Activated CD4-positive, alpha-beta T cell treated with anti-CD3 and anti-CD28 coated beads, Interleukin-2, Interleukin-4, amounts not matched to agents 100 ng/mL and 50 ng/mL, durations not matched to agents 16 hours and 8 hours (primary cell): Measurements from ENCODE around the gene EXT2.

Experiments used
- DNase-seq: peaks from one replicate; pipeline ENCODE4 v3.0.0-alpha.2; 2020; ENCODE audit warnings: low spot score

Gene EXT2

DNA sequence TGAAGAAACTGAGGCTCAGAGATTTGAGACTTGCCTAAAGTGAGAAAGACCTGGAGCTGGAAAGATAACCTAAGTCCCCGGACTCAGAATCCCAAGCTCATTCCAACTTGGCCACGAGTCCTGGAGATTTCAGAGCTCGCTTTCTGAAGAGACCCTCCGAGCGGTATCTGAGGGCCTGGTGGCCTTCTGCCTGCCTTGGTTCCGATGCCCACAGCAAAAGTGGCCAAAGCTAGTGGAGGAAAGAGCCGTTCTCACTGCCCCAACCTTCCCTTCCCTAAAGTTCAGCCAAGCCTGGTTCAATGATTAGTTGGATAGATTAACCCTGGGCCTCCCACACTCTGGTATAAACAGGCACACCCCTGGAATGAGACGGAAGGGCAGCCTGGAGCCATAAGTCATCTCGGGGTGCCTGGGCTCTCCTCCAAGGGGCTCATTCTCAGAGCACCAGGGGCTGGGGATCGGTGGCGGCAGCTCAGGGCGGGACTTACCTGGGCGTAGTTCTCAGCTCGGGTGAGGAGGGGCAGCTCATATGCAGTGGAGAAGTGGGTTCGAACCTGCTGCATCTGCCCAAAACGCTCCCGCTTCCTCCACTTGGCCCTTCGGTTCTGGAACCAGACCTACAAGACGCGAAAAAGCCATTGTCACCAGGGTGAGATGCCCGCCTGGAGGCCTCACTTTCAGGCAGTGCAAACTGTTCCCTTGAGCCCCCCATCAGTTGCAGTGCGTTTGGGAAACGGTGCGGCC lies 171.7 kb downstream of the EXT2 start:
- no peak for DNase-seq

DNA sequence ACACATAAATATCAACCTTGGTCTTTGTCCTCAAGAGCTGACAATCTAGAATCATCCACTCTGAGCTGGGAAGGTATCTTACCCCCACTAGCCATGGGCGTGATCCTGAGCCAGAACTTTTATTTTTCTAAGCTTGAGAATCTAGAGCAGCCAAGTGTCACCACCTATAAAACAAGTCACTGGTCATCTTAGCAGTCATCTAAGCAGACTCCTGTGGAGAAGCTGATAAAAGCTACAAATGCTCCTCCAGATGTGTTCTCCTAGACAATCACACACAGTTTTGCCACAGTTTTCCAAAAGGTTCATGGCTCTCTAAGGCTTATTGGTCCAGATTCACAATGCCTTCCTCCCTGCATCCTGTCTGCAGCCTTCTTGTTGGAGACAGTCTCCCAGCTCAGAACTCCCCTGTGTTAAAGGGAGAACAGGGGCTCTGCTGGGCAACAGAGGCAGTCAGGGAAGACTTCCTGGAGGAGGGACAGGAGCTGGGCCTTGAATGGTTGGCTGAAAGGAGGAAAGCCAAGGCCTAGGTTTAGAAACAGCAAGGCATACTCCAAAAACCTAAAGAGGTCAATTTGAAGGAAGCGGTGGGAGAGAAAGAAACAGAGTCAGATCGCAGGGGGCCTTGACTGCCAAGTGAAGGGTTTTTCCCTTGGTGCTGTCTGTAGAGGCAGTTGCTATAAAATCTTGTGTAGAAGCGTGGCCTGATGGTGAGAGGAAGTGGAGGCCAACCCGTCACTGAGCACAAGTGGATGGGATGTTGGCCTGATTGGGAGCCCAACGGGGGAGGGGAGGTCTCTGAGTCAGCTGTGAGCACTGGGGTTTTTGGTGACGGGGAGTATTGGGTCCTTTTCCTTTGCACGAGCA lies 172.5 kb downstream of the EXT2 start:
- no peak for DNase-seq

DNA sequence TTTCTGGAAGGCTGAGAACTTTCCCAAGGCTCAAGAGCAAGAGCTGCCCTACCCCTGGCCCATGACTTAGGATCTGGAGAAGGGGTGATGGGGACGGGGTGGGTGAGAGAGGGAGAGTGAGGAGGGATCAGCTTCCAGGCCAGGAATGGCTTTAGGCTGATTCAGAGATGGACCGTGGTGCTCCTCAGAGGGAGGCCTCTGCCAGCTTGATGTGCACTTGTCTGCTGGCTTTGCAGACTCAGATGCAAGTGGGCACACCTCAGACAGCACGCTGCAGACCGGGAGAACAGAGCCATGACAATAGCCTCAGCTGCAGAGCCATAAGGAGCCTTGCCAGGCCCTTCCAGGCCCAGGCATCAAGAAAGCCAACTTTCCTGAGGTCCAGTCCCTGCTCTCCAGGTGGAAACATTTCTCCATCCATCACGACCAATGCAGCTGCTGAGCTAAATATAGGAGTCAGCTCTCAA lies 173.2 kb downstream of the EXT2 start:
- no peak for DNase-seq

DNA sequence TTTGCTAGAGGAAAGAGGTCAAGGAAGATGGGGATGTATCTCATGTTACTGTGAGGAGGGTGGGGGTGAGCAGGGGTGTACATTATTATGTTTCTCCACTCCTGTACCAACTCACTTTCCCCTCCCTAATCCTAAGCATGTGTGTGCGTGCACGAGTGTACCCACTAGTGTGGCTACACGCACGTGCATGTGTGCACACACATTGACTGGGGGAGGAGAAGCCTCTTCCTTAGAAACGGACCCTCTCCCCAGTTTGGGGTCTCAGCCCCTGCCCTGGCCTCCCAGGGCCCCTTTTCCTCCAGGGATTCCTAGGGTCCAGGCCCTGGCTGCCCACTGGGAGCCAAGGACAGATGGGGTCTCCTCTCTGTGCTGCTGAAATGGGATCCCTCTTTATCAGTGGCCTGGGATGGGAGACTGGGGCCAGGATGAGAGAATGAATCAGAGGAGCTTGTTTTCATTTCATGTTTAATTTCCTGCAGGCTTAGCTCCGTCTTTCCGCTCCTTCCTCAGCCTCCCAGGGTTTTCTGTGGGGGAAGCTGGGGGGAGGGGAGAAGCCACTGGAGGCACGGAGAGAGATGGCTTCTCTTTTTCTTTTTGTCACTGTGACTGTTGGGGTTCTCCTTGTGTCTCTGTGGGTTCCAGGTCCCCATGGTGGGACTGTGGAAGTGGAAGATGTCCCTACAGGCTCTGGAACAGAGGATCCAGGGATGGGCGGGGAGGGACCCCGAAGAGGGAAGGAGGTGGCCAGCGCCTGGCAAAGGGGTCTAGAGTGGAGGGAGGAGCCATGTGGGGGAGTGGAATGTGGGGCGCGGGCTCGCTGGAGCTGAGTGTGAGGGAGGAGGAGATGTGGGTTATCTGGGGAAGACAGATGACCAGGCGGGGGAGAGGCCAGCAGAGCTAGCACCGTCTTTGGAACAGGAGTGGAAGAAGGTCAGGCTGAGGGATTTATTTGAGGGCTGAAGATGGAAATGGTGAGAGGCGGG lies 174.2 kb downstream of the EXT2 start:
- no peak for DNase-seq

DNA sequence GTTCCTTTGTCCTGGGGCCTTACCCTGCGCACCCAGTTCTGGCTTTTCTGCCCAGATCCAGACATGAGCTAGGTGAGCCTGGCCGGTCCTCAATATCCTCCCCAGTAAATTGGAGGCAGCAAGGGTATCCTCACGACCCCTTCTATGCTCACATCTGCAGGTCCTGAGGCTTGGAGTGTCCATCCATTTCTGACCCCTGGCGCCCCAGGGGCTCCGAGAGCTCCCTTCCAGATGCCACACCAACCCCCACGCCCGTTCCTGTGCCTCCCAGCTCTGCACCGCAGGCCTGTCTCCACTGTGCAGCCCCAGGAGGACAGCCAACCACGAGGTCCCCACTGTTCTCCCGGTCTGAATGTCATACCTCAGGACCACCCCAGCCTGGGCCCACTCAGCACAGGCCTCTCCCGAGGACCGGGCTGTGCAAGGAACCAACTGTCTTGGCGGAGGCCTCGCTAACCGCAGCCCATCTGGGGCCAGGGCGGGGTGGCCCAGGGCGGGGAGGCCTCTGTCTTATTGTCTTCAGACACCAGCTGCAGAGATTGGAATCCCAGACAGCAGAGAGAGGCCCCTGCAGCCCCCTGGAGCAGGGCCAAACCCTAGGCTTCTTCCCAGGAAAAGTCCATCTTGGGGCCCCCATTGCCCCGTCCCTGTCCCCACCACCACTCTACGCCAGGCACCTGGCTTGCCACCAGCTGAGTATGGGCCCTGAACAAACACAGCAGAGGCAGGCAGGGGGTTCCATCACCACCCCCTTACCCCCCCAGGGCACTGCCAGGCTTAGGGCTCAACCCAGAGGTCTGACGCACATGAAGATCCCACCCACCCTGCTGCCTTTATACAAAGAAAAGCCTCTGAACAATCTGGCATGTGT lies 175.2 kb downstream of the EXT2 start:
- DNase-seq, result no peak

DNA sequence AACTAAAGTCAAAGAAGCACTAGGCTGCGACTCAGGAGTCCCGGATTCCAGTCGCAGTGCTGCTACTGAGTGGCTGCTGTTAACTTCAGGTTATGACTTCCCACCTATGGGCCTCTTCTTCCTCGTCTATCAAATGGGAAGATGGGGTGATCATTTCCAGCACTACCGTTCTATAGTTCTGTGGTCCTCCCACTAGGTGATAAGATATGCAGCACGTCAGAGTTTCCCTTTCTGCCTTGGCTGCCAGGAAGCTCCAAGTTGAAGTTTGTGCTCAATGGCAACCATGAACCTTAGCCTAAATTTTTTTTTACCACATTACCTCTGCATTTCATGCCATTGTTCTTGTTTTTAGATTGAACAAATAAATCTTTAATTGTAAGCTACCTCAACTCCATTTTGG lies 175.8 kb downstream of the EXT2 start:
- no peak for DNase-seq

DNA sequence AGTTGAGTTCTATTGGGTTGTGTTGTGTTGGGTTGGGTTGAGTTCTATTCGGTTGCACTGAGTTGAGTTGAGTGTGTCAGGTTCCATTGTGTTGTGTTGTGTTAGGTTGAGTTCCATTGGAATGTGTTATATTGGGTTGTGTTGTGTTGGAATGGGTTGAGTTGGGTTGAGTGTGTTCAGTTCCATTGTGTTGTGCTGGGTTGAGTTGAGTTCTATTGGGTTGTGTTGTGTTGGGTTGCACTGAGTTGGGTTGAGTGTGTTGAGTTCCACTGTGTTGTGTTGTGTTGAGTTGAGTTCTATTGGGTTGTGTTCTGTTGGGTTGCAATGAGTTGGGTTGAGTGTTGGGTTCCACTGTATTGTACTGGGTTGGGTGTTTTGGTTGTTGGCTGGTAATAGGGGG lies 178.9 kb downstream of the EXT2 start:
- no peak for DNase-seq

DNA sequence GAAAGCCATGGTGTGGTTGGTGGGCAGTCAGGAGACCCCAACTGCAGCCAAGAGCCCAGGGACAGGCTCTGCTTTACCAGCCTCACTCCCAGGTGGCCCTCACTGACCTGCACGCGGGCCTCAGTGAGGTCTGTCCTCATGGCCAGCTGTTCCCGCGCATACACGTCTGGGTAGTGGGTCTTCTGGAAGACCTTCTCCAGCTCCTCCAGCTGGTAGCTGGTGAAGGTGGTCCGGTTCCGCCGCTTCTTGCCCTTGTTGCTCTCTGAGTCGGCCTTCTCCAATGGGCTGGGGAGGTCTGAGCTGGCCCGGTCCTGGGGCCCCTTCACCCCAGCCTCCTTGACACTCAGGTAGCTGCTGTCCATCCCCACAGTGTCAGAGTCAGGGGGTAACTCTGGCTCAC lies 179.8 kb downstream of the EXT2 start:
- DNase-seq, result no peak

DNA sequence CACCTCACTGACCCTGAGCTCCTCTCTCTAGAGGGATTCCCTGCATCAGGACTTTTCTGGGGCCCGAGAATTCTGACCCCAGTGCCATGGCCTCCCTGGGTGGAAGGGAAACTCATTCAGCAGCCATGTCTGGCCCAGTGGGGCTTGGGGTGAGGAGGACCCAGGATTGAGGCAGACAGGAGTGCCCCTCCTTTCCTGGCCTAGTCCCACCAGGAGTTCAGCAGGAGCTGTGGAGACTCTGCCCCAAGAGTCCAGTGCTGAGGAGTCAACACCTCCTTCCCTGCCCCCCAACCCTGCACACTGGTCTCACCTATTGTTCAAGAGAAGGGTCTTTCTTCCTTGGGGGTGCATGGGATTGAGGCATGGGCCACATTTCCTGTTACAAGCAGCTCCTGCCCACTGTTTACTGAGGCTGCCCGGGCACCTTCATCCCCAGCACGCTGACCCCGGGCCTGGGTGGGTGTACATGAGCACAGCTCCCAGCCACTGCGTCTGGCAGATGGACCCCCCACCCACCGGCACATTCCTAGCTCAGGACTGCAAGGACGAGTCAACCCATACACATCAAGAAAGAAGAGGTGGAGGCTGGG lies 180.6 kb downstream of the EXT2 start:
- no peak for DNase-seq

DNA sequence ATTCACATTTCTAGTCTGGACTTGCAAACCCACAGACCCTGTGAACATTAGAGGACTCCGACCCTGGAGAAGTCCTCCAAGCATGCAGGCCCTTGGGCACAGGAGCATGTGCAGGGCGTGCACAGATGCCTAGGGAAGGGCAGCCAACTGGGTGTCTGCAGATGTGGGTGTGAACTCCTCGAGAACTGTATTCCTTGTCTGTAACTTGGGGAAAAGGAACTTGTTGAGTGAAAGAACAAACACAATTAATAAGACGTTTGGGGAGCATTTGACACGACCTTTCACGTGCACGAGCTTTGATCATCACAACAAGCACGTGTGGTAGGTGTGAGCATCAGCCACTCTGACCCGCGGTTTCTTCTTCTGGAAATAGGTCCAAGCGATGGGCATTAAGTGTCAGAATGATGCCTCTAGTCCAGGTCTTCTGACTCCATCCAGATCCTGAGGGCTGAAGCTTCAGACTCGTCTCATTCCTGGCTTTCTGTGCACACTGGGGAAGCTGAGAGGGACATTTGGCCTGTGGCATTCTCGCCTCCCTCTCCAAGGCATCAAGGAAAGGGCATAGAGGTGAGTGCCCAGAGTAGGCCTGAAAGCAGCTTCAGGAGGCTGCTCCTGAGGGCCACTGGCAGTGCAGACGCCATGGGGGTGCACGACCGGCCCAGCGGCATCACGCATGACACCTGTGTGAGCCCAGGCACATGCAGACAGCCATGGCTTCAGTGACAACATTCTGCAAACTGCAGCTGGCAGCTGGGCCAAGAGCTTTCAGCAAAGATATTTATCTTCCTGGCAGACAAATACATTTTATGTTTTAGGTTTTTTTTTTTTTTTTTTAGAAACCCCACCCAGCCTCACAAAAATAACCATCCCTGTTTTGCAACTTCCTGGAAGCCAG lies 182.0 kb downstream of the EXT2 start:
- no peak for DNase-seq

DNA sequence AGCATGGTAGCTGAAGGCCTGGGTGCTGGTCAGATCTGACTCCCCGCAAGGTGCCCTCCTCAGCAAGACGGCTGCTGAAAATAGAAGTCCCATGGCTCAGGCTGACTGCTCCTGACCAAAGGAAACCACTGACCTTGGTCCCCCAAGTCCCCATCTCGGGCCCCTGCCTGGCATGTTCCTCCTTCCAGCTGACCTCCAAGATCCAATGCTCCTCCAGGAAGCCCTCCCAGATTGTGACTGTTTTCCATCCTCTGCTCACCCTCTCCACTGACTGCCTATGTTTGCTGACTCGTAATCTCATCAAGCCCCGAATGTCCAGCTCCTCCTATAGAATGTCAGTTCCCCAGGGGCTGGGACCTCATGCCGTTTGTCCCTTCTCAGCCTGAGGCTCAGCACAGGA lies 184.0 kb downstream of the EXT2 start:
- no peak for DNase-seq

DNA sequence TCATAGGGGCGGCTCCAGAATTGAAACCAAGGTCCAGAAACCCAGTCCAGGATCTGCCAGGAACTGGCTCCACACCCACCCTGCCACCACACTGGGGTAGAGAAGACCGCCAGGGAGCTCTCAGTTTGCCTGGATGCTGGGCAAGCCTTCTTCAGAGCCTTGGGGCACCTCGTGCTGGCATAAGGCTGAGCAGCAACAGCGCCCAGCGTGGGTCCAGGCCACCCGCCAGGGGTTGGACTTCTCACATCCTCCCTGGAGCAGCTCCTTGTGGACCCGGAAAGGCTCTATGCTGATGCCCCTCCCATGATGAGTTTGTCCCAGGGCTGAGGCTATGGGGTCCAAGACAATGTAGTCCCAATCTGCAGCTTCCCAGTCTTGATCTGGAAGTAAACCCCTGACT lies 184.8 kb downstream of the EXT2 start:
- DNase-seq, result no peak

DNA sequence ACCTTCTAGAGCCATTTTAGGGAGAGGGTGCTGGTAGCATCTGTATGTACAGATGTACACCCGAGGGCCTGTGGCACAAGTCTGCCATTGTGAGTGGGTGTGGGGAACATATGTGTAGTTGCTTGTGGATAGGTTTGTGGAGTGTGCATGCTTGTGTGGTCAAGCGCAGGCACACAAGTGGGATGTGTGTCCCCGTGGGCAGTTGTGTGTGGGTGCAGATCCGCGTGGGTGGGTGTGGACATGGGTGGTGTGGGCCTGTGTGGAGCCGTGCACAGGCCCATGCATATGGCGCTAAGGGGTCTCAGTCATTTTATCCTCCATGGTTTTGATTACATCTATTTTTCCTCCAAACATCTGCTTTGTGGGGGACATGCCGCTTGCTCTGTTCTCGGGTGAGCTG lies 185.7 kb downstream of the EXT2 start:
- DNase-seq, result no peak

DNA sequence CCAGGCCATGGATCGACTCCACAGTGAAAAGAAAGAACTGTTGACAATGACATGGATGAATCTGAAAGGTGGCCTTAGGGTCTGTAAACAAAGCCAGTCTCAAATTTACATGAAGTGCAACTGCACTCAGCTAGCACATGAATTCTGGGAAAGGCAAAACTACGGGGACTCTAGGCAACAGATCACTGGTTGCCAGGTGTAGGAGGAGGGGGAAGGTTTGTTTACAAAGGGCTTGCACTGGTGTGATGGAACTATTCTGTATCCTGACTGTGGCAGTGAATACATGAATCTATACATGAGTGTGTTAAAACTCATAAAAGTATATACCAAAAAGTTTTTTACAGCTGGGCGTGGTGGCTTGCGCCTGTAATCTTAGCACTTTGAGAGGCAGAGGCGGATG lies 187.1 kb downstream of the EXT2 start:
- no peak for DNase-seq

DNA sequence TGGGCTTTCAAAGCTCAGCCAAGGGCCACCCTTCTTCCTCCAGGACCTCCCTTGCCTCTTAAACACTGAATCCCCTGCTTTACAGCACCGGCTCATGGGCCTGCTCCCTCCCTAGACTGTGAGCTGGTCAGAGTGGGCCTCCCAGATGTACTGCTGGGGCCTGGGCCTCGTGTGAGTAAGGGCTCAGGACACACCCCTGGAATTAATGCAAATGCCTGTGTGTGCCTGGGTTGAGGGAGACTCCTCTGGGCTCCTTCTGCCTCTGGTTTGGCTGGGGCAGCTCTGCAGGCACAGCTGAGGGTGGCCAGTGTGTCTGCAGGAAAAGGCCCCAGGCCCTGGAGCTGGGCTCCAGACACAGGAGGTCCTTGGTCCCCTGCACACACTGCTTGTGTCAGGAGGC lies 190.3 kb downstream of the EXT2 start:
- DNase-seq, result no peak

DNA sequence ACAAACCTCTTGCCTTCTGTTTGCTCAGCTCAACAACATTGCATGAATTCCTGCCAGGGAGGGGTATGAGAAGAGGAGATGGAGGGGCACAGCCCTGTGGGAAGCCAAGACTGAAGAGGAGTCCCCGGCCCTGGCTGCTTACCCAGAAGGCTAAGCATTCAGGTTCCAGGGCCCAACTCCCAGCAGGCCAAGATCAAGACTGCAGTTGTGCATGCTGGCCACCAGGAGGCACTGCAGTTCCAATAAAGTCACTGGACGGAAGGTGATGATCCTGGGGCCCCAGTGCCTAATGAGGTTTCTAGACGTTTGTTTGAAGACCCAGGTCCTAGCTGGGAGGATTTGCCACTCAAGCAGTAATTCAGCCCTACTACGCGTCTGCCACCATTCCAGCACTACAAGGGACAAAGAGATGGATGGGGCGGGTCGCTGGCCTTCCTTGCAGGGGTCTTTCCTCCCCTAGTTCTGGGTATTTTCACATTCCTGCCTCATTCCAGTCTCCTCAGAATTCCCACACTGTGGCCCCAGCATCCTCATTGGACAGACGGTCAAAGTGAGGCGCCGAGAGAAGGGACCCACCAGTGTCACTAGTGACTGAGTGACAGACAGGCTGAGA lies 190.9 kb downstream of the EXT2 start:
- peak; percentile 74 for DNase-seq

DNA sequence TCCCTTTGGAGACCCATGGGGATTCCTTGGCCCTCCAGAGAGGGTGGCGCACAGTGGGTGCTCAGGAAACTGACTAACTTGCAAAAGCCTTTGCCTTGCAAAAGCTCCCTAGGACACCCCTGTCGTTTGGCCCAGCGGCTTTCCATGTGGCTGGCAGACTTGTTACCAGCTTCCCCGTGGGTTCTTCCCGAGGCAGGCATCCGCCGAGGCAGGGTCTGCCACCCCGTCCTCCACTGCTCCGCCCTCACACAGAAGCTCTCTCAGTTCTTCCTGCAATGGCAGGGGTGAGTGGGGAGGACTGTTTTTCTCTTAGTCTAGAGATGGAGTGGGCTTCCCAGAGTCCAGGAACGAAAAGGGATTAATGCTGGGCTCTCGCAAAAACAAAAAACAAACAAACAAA lies 191.4 kb downstream of the EXT2 start:
- DNase-seq, result no peak

DNA sequence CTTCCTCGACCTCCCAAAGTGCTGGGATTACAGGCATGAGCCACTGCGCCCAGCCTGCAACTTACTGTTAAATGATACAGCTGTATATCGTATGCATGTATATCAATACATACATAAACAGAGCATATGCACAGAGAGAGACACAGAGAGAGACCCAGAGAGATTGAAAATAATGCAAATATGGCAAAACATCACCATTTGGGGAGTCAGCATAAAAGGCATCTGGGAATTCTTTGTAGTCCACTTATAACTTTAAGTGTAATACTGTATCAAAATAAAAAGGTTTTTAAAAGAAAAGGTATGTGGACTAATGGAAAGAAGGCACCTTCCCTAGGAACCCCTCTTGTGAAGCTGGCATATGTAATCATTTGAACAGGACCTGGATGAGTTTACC lies 192.7 kb downstream of the EXT2 start:
- DNase-seq, result no peak

DNA sequence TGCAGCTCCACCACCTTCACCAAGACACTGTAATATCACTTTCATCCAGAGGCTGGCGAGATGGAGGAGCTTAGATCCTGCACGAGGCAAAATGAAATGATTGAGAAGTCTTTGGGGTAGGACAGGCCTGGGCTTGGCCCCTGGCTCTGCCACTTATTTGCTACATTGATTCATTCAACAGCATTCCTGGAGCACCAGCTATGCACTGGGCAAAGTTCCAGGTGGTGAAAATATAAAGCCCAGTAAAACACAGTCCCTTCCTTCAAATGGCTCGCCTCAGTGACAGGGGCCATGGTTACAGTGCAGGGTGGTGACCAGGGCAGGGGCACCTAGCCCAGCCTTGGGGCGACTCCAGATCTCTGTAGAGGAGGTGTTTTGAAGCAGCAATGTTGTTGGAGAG lies 194.7 kb downstream of the EXT2 start:
- DNase-seq, result no peak
